IMR-90 (cell line): ENCODE measurements around the gene GPR35. TPM values are rescaled to one million over a fixed set of nuclear protein-coding genes. Genes with fewer than 3 reads are reported as not detected.

Source experiments
- ATAC-seq: fragments of 200-7000 bp; cut with Tn5 transposase; 2 replicates; pipeline ENCODE4 v1.9.1; 2020; ENCODE audit warnings: low read depth, mild to moderate bottlenecking, moderate library complexity
- BruUV-seq: library from RNA; stranded (reverse); fragments of 400-500 nt; replicated peaks from 2 replicates; lab custom pipeline; 2021; lab: Mats Ljungman, UMichigan
- CTCF ChIA-PET: fragments of 300-600 bp; formaldehyde crosslinking; extraction: SDS; loops from one replicate; lab custom pipeline; 2021; ENCODE audit warnings: antibody characterized with exemption; lab: Yijun Ruan, JAX
- POLR2A ChIA-PET: fragments of 300-600 bp; sonication (Branson Sonifier 250); formaldehyde crosslinking; loops from one replicate; lab custom pipeline; 2022; ENCODE audit warnings: antibody characterized with exemption; ENCODE audit not compliant: unreplicated experiment; lab: Charles Lee
- DNase-seq: peaks from one replicate; pipeline ENCODE4 v3.0.0; 2013
- H2AFZ ChIP-seq: replicated peaks from 2 replicates; pipeline ENCODE3; 2013; ENCODE audit warnings: low read length, mild to moderate bottlenecking; ENCODE audit not compliant: poor library complexity
- H2AK5ac ChIP-seq: 2 replicates; pipeline ENCODE4 v1.6.1; 2013; ENCODE audit warnings: low read depth, low read length, inconsistent platforms
- H2AK9ac ChIP-seq: replicated peaks from 2 replicates; pipeline ENCODE3; 2013; ENCODE audit warnings: mild to moderate bottlenecking, low read depth, low read length, moderate library complexity; ENCODE audit not compliant: poor library complexity
- H2BK120ac ChIP-seq: 2 replicates; pipeline ENCODE4 v1.6.1; 2013; ENCODE audit warnings: low read depth, low read length, inconsistent platforms
- H2BK15ac ChIP-seq: 3 replicates; pipeline ENCODE4 v1.6.1; 2013; ENCODE audit warnings: low read depth, low read length, inconsistent platforms
- H2BK20ac ChIP-seq: 2 replicates; pipeline ENCODE4 v1.6.1; 2013; ENCODE audit warnings: low read depth, mild to moderate bottlenecking, inconsistent platforms, low read length, moderate library complexity
- H2BK5ac ChIP-seq: 2 replicates; pipeline ENCODE4 v1.6.1; 2013; ENCODE audit warnings: mild to moderate bottlenecking, low read depth, low read length, inconsistent platforms; ENCODE audit not compliant: poor library complexity, severe bottlenecking
- H3K14ac ChIP-seq: replicated peaks from 2 replicates; pipeline ENCODE4 v1.6.1; 2013; ENCODE audit warnings: low read depth, low read length, inconsistent platforms
- H3K18ac ChIP-seq: 2 replicates; pipeline ENCODE4 v1.6.1; 2013; ENCODE audit warnings: low read depth, low read length, control low read depth
- H3K23ac ChIP-seq: 2 replicates; pipeline ENCODE4 v1.6.1; 2013; ENCODE audit warnings: low read depth, low read length, inconsistent platforms
- H3K27ac ChIP-seq: 2 replicates; pipeline ENCODE4 v1.5.1; 2013; ENCODE audit warnings: mild to moderate bottlenecking, control low read depth, low read length; ENCODE audit not compliant: insufficient read depth
- H3K27me3 ChIP-seq: 2 replicates; pipeline ENCODE4 v1.6.1; 2013; ENCODE audit warnings: low read length; ENCODE audit not compliant: control insufficient read depth, insufficient read depth
- H3K36me3 ChIP-seq: 2 replicates; pipeline ENCODE4 v1.6.1; 2013; ENCODE audit warnings: low read length, mixed read lengths; ENCODE audit not compliant: control insufficient read depth, insufficient read depth
- H3K4ac ChIP-seq: 2 replicates; pipeline ENCODE4 v1.6.1; 2013; ENCODE audit warnings: low read depth, low read length, inconsistent platforms
- H3K4me1 ChIP-seq: 2 replicates; pipeline ENCODE4 v1.6.1; 2013; ENCODE audit warnings: low read length, mixed read lengths; ENCODE audit not compliant: control insufficient read depth, insufficient read depth
- H3K4me2 ChIP-seq: 2 replicates; pipeline ENCODE4 v1.6.1; 2013; ENCODE audit warnings: low read depth, mild to moderate bottlenecking, control low read depth, low read length, moderate library complexity
- H3K4me3 ChIP-seq: 2 replicates; pipeline ENCODE4 v1.5.1; 2013; ENCODE audit warnings: low read depth, mild to moderate bottlenecking, control low read depth, low read length, moderate library complexity; ENCODE audit not compliant: insufficient read depth
- H3K56ac ChIP-seq: 2 replicates; pipeline ENCODE4 v1.6.1; 2013; ENCODE audit warnings: low read length, inconsistent platforms; ENCODE audit not compliant: insufficient read depth; ENCODE audit errors: extremely low read depth
- H3K79me1 ChIP-seq, 2 experiments: 2 replicates each; pipeline ENCODE4 v1.6.1; 2013; ENCODE audit warnings: low read length in 2 of 2, inconsistent platforms in 1 of 2, low read depth in 1 of 2
- H3K9ac ChIP-seq: 2 replicates; pipeline ENCODE4 v1.6.1; 2013; ENCODE audit warnings: low read depth, low read length, control low read depth
- H3K9me1 ChIP-seq: 2 replicates; pipeline ENCODE4 v1.6.1; 2013; ENCODE audit warnings: low read length, inconsistent platforms; ENCODE audit not compliant: insufficient read depth
- H3K9me3 ChIP-seq: 2 replicates; pipeline ENCODE4 v1.6.1; 2013; ENCODE audit warnings: low read length; ENCODE audit not compliant: control insufficient read depth, insufficient read depth
- H4K20me1 ChIP-seq: 2 replicates; pipeline ENCODE4 v1.6.1; 2013; ENCODE audit warnings: low read length, inconsistent platforms; ENCODE audit not compliant: insufficient read depth
- H4K5ac ChIP-seq: 2 replicates; pipeline ENCODE4 v1.6.1; 2013; ENCODE audit warnings: mild to moderate bottlenecking, low read depth, low read length, control low read depth
- H4K8ac ChIP-seq, 2 experiments: 2 replicates each; pipeline ENCODE4 v1.6.1; 2013; ENCODE audit warnings: low read depth in 2 of 2, low read length in 2 of 2, control low read depth in 1 of 2, inconsistent platforms in 1 of 2
- H4K91ac ChIP-seq: 2 replicates; pipeline ENCODE4 v1.6.1; 2013; ENCODE audit warnings: low read depth, low read length, inconsistent platforms; ENCODE audit not compliant: insufficient read depth
- BHLHE40 ChIP-seq: fragments of 150-350 bp; IDR thresholded peaks from 2 replicates; pipeline ENCODE4 v1.6.1; 2016; ENCODE audit warnings: mild to moderate bottlenecking, low read depth, low read length
- CEBPB ChIP-seq: IDR thresholded peaks from 2 replicates; pipeline ENCODE4 v1.6.1; 2012; ENCODE audit warnings: low read depth, low read length, improper control_type of control experiment
- CHD1 ChIP-seq: IDR thresholded peaks from 2 replicates; pipeline ENCODE4 v1.6.1; 2012; ENCODE audit warnings: low read depth, low read length, improper control_type of control experiment
- FOS ChIP-seq: fragments of 150-350 bp; IDR thresholded peaks from 2 replicates; pipeline ENCODE4 v1.6.1; 2016; ENCODE audit warnings: low read depth, low read length
- MAFK ChIP-seq: IDR thresholded peaks from 2 replicates; pipeline ENCODE4 v1.6.1; 2012; ENCODE audit warnings: low read depth, low read length, improper control_type of control experiment
- MAZ ChIP-seq: IDR thresholded peaks from 2 replicates; pipeline ENCODE4 v1.6.1; 2012; ENCODE audit warnings: low read depth, mild to moderate bottlenecking, low read length, improper control_type of control experiment, moderate library complexity, borderline replicate concordance
- MXI1 ChIP-seq: IDR thresholded peaks from 2 replicates; pipeline ENCODE4 v1.6.1; 2012; ENCODE audit warnings: low read depth, mild to moderate bottlenecking, low read length, moderate library complexity, borderline replicate concordance
- NFE2L2 ChIP-seq: fragments of 150-350 bp; IDR thresholded peaks from 2 replicates; pipeline ENCODE4 v1.6.1; 2016; ENCODE audit warnings: low read depth, mild to moderate bottlenecking, low read length
- POLR2A ChIP-seq: IDR thresholded peaks from 2 replicates; pipeline ENCODE4 v1.6.1; 2012; ENCODE audit warnings: mild to moderate bottlenecking, low read depth, low read length
- RAD21 ChIP-seq: IDR thresholded peaks from 2 replicates; pipeline ENCODE4 v1.6.1; 2012; ENCODE audit warnings: low read length, improper control_type of control experiment
- RCOR1 ChIP-seq: IDR thresholded peaks from 2 replicates; pipeline ENCODE4 v1.6.1; 2012; ENCODE audit warnings: mild to moderate bottlenecking, low read length, improper control_type of control experiment; ENCODE audit not compliant: insufficient replicate concordance
- RFX5 ChIP-seq: IDR thresholded peaks from 2 replicates; pipeline ENCODE4 v1.8.0; 2012; ENCODE audit warnings: low read depth, mild to moderate bottlenecking, low read length, moderate library complexity
- WGBS, 2 experiments: methylation state at CpG; one replicate each; pipeline versions ENCODE4 v1.1.5 to v1.1.7; 2013; ENCODE audit warnings: missing lambda C conversion rate in 2 of 2; ENCODE audit not compliant: insufficient read length in 1 of 2; ENCODE audit errors: extremely low coverage in 2 of 2; 5-methylcytosine and 5-hydroxymethylcytosine counted together
- dilution Hi-C: fragments of 300-500 bp; cut with HindIII; formaldehyde crosslinking; loops from one replicate; pipeline ENCODE4 v1.14.3; 2018; ENCODE audit warnings: low sequenced_read_pairs; ENCODE audit not compliant: unreplicated experiment
- in situ Hi-C: fragments of 300-500 bp; cut with MboI; formaldehyde crosslinking; loops from 3 replicates; pipeline ENCODE4 v1.14.3; 2019; ENCODE audit warnings: low sequenced_read_pairs, inconsistent platforms, mixed read lengths
- intact Hi-C: fragments of 100-400 bp; cut with micrococcal nuclease; formaldehyde crosslinking; loops from 2 replicates; pipeline ENCODE4 v1.10.0; 2022
- polyA plus RNA-seq, 3 experiments: library from polyadenylated mRNA; depleted of rRNA; stranded (reverse); fragments of >200 nt; gene quantifications; 2 replicates each; pipeline ENCODE4 v1.2.3, GENCODE V29; 2012; ENCODE audit warnings: low replicate concordance in 1 of 3
- total RNA-seq: library from RNA; depleted of rRNA; stranded (reverse); fragments of >200 nt; gene quantifications from 2 replicates; pipeline ENCODE4 v1.2.3, GENCODE V29; 2012
- TF ChIP-seq, protein P1 (sequence below): fragments of 150-350 bp; IDR thresholded peaks from 2 replicates; pipeline ENCODE4 v1.6.1; 2016; ENCODE audit warnings: low read depth, mild to moderate bottlenecking, low read length, moderate library complexity, borderline replicate concordance
- TF ChIP-seq, protein P2 (sequence below): fragments of 150-350 bp; IDR thresholded peaks from 2 replicates; pipeline ENCODE4 v1.6.1; 2017; ENCODE audit warnings: mild to moderate bottlenecking, antibody characterized with exemption, low read length, low read depth
- TF ChIP-seq, protein P3 (sequence below): conservative IDR thresholded peaks from 2 replicates; pipeline ENCODE4 v1.5.1; 2012; ENCODE audit warnings: mild to moderate bottlenecking, low read depth, low read length, improper control_type of control experiment

Gene GPR35
- total and polyA plus RNA-seq, 2 of the 4 experiments (the other 2 are of a cell fraction), result 0.31 TPM; not detected in 1

DNA sequence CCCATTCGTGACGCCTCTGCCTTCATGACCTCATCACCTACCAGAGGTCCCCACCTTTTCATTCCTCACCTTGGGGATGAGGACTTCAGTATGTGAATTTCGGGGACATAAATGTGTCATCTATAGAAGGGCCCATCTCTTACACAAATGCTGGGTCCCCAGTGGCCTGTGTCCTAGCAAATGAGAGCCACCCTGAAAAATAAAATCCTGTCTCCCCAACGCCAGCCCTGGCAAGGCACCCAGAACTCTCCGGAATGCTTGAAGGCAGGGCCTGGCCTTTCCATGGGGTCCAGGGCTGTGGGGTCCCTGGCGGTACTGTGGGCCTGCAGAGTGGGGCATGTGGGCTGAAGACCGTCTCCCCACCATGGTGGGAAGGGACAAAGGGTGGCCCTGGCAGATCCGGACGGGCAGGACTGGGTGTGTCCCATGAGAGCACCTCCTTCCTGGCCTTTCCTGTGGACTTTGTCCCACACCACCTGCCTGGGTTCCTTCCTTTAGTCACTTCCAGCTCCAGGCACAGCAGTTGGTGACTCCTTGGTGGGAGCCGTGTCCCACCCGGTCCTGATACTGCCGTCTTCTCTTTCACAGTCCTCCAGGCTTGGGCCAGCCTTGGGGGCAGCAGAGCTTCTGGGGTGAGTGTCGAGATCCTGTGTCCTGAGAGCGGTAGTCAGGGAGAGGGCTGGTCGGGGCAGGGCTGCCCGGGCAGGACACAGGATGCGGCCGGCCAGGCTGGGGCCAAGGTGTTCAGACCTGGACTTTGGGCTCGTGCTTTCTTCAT lies 20.2 kb upstream of the GPR35 start:
- no peak overlapping the region for H2AK5ac ChIP-seq
- no peak overlapping the region for H3K4me3 ChIP-seq
- no peak overlapping the region for H2AFZ ChIP-seq
- H3K36me3 ChIP-seq, result peaks cover 5% of the 10 kb centered on the region
- no peak overlapping the region for H2BK20ac ChIP-seq
- 93% methylated on average over 6 of the region's 19 CpGs; no CpG with 5 or more reads in 1 of the 2 experiments for WGBS, 2 experiments
- intact Hi-C loops (no loop called here), dilution Hi-C loops (no loop called here), in situ Hi-C loops (no loop called here)
- H2BK120ac ChIP-seq, result no peak overlapping the region
- no peak overlapping the region for H3K9ac ChIP-seq
- no peaks in the 10 kb centered on the region for H3K79me1 ChIP-seq
- H4K5ac ChIP-seq, result no peak overlapping the region
- H4K20me1 ChIP-seq, result no peaks in the 10 kb centered on the region
- ChIA-PET POLR2A (no interaction called here), CTCF (interaction anchor here (1.1 kb wide), 1 partner anchor 19 kb away, joined by 4 read pairs; the partner anchor contains the start of gene CAPN10)
- H2BK15ac ChIP-seq, result no peak overlapping the region
- H3K23ac ChIP-seq, result no peak overlapping the region
- H3K4me1 ChIP-seq, result no peaks in the 10 kb centered on the region
- H3K4me2 ChIP-seq, result no peak overlapping the region
- H3K18ac ChIP-seq, result no peak overlapping the region
- no peak overlapping the region for H2BK5ac ChIP-seq
- H3K9me3 ChIP-seq, result no peaks in the 10 kb centered on the region
- no peak overlapping the region for H3K56ac ChIP-seq
- H3K9me1 ChIP-seq, result no peaks in the 10 kb centered on the region; the same call in 1 of the 2 replicates
- no peak overlapping the region for H2AK9ac ChIP-seq
- BruUV-seq, result no TSS peak
- no peak overlapping the region for H3K27ac ChIP-seq
- H3K4ac ChIP-seq, result no peak overlapping the region
- ATAC-seq (no peak), DNase-seq (no peak)
- no peak overlapping the region for H4K91ac ChIP-seq
- H3K27me3 ChIP-seq, result no peaks in the 10 kb centered on the region
- H3K14ac ChIP-seq, result no peak overlapping the region
- no peak overlapping the region for H4K8ac ChIP-seq
- no peak for TF ChIP-seq BHLHE40
- TF ChIP-seq, protein P1, sequence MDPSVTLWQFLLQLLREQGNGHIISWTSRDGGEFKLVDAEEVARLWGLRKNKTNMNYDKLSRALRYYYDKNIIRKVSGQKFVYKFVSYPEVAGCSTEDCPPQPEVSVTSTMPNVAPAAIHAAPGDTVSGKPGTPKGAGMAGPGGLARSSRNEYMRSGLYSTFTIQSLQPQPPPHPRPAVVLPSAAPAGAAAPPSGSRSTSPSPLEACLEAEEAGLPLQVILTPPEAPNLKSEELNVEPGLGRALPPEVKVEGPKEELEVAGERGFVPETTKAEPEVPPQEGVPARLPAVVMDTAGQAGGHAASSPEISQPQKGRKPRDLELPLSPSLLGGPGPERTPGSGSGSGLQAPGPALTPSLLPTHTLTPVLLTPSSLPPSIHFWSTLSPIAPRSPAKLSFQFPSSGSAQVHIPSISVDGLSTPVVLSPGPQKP, result no peak
- TF ChIP-seq RFX5, result no peak
- no peak for TF ChIP-seq NFE2L2
- TF ChIP-seq CHD1, result no peak
- TF ChIP-seq, protein P2, sequence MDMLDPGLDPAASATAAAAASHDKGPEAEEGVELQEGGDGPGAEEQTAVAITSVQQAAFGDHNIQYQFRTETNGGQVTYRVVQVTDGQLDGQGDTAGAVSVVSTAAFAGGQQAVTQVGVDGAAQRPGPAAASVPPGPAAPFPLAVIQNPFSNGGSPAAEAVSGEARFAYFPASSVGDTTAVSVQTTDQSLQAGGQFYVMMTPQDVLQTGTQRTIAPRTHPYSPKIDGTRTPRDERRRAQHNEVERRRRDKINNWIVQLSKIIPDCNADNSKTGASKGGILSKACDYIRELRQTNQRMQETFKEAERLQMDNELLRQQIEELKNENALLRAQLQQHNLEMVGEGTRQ, result no peak
- TF ChIP-seq CEBPB, result no peak
- TF ChIP-seq POLR2A, result no peak
- no peak for TF ChIP-seq FOS
- no peak for TF ChIP-seq RAD21
- TF ChIP-seq MXI1, result no peak
- TF ChIP-seq MAZ, result no peak
- TF ChIP-seq, protein P3, sequence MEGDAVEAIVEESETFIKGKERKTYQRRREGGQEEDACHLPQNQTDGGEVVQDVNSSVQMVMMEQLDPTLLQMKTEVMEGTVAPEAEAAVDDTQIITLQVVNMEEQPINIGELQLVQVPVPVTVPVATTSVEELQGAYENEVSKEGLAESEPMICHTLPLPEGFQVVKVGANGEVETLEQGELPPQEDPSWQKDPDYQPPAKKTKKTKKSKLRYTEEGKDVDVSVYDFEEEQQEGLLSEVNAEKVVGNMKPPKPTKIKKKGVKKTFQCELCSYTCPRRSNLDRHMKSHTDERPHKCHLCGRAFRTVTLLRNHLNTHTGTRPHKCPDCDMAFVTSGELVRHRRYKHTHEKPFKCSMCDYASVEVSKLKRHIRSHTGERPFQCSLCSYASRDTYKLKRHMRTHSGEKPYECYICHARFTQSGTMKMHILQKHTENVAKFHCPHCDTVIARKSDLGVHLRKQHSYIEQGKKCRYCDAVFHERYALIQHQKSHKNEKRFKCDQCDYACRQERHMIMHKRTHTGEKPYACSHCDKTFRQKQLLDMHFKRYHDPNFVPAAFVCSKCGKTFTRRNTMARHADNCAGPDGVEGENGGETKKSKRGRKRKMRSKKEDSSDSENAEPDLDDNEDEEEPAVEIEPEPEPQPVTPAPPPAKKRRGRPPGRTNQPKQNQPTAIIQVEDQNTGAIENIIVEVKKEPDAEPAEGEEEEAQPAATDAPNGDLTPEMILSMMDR, result no peak
- TF ChIP-seq MAFK, result no peak
- TF ChIP-seq RCOR1, result no peak
